K562 (cell line): ENCODE results near the gene TAF5L. TPM values are rescaled to one million over a fixed set of nuclear protein-coding genes. Genes with fewer than 3 reads are reported as not detected.

Experiments
- AFF4 ChIP-seq: sonication (generic); formaldehyde crosslinking; IDR thresholded peaks from 2 replicates; pipeline ENCODE4 v1.8.0; 2023; ENCODE audit warnings: mild to moderate bottlenecking, missing genetic modification reagents
- IRF9 ChIP-seq: fragments of 450-650 bp; IDR thresholded peaks from 2 replicates; pipeline ENCODE4 v1.6.1; 2016; ENCODE audit warnings: missing biosample characterization, missing genetic modification characterization
- REST ChIP-seq, 2 experiments: fragments of 450-650 bp; formaldehyde crosslinking in 1 of 2; IDR thresholded peaks; 2 replicates each; pipeline versions ENCODE4 v1.4.0 to v1.6.1; 2014 to 2020; ENCODE audit warnings: mild to moderate bottlenecking in 2 of 2, borderline replicate concordance in 1 of 2, low read depth in 1 of 2
- XRCC5 ChIP-seq: fragments of 200-400 bp; formaldehyde crosslinking; IDR thresholded peaks from 2 replicates; pipeline ENCODE4 v1.6.1; 2017; ENCODE audit warnings: low read depth, mild to moderate bottlenecking, low read length
- ZBTB33 ChIP-seq: sonication (generic); formaldehyde crosslinking; IDR thresholded peaks from 2 replicates; pipeline ENCODE4 v1.8.1; 2023; ENCODE audit warnings: mild to moderate bottlenecking, missing genetic modification reagents
- polyA plus RNA-seq, 8 experiments: library from polyadenylated mRNA; depleted of rRNA in 4 of 8; stranded (reverse) in 5 of 8; unstranded in 3 of 8; fragments of >200 nt; fragmentation: Nextera tagmentation in 2 of 8; fragmentation: Illumina TruSeq in 1 of 8; extraction: Ambion mirVana in 2 of 8; extraction: Trizol in 1 of 8; gene quantifications; 2 replicates each; pipeline versions ENCODE4 v1.2.1 to v1.2.3, GENCODE V29; 2011 to 2014; ENCODE audit warnings: inconsistent platforms in 1 of 8, missing spikeins in 1 of 8
- total RNA-seq, 7 experiments: library from RNA; depleted of rRNA in 6 of 7; stranded (reverse); fragments of >200 nt in 6 of 7; fragmentation: Illumina TruSeq in 2 of 7; extraction: Trizol in 2 of 7; gene quantifications; 2 replicates each; pipeline versions ENCODE4 v1.2.1 to v1.2.3, GENCODE V29; 2011 to 2021; ENCODE audit warnings: low replicate concordance in 1 of 7

Gene TAF5L
- total and polyA plus RNA-seq, 9 of the 15 experiments (the other 6 are each of a cell fraction or from before 2014, with no cell fraction given) = 2.2 to 34.2 (median 23.3) TPM

- peak; percentile 66 for TF ChIP-seq REST (IDR thresholded peaks at IDR 0.05; ENCODE audit: borderline replicate concordance)
- TF ChIP-seq REST (CRISPR knock-in tag; IDR thresholded peaks at IDR 0.05; ENCODE audit: low read depth) = no peak
- 0 out of 2 replicates have a peak, but pooled peaks have one; percentile 22 for TF ChIP-seq XRCC5
- 0 out of 2 replicates have a peak, but pooled peaks have one; percentile 37 for TF ChIP-seq AFF4 (CRISPR knock-in tag)
- TF ChIP-seq IRF9 = no peak
- peak; percentile 92 for TF ChIP-seq ZBTB33 (CRISPR knock-in tag)
Observed at GRCh38 chr1:229661022-229661877, 35.3 kb upstream of the TAF5L start (continued).
